WTC11 (cell line): Measurements from ENCODE around the gene STAB2. TPM values are rescaled to one million over a fixed set of nuclear protein-coding genes. Genes with fewer than 3 reads are reported as not detected.

Experiments
- ATAC-seq: fragments of 200-7000 bp; cut with Tn5 transposase; 2 replicates; pipeline ENCODE4 v1.10.0; 2021; ENCODE audit warnings: mild to moderate bottlenecking, moderate library complexity
- CTCF ChIA-PET: fragments of 300-600 bp; sonication (Branson Sonifier 250); formaldehyde crosslinking; loops from one replicate; lab custom pipeline; 2021; ENCODE audit warnings: antibody characterized with exemption; lab: Charles Lee
- POLR2A ChIA-PET: fragments of 350-600 bp; sonication (Branson Sonifier 250); formaldehyde crosslinking; loops from one replicate; lab custom pipeline; 2021; ENCODE audit warnings: antibody characterized with exemption; lab: Charles Lee
- DNase-seq: peaks from one replicate; pipeline ENCODE4 v3.0.0; 2021; ENCODE audit warnings: low spot score
- H3K27ac Mint-ChIP-seq: 2 replicates; pipeline ENCODE4 v1.8.0; 2021; ENCODE audit warnings: mixed read lengths
- H3K27me3 Mint-ChIP-seq: 2 replicates; pipeline ENCODE4 v1.8.0; 2021; ENCODE audit warnings: low read depth, mild to moderate bottlenecking, moderate library complexity, mixed read lengths
- H3K36me3 Mint-ChIP-seq: 2 replicates; pipeline ENCODE4 v1.8.0; 2021; ENCODE audit warnings: mixed read lengths
- H3K4me1 Mint-ChIP-seq: 2 replicates; pipeline ENCODE4 v1.8.0; 2022; ENCODE audit warnings: mixed read lengths
- H3K4me3 Mint-ChIP-seq: 2 replicates; pipeline ENCODE4 v1.8.0; 2021; ENCODE audit warnings: mild to moderate bottlenecking, moderate library complexity, mixed read lengths
- H3K9me3 Mint-ChIP-seq: 2 replicates; pipeline ENCODE4 v1.8.0; 2021; ENCODE audit warnings: mixed read lengths
- CDX4 ChIP-seq: fragments of 250-450 bp; sonication (Bioruptor Pico); IDR thresholded peaks from 2 replicates; pipeline ENCODE4 v1.9.0; 2021; ENCODE audit warnings: moderate library complexity, mild to moderate bottlenecking, inconsistent platforms, borderline replicate concordance
- ERG ChIP-seq: fragments of 250-450 bp; sonication (Bioruptor Pico); IDR thresholded peaks from 2 replicates; pipeline ENCODE4 v1.8.0; 2021; ENCODE audit warnings: mild to moderate bottlenecking
- ESRRA ChIP-seq: sonication (generic); formaldehyde crosslinking; IDR thresholded peaks from 2 replicates; pipeline ENCODE4 v1.8.1; 2022; ENCODE audit warnings: mild to moderate bottlenecking, missing genetic modification reagents, borderline replicate concordance
- GRHL2 ChIP-seq: fragments of 250-450 bp; sonication (Bioruptor Pico); IDR thresholded peaks from 2 replicates; pipeline ENCODE4 v1.8.0; 2022; ENCODE audit warnings: mild to moderate bottlenecking, moderate library complexity; ENCODE audit not compliant: insufficient replicate concordance, severe bottlenecking
- GTF2I ChIP-seq: fragments of 250-450 bp; sonication (Bioruptor Pico); conservative IDR thresholded peaks from 2 replicates; pipeline ENCODE4 v1.4.0; 2021; ENCODE audit warnings: mild to moderate bottlenecking
- KAT7 ChIP-seq: sonication (generic); formaldehyde crosslinking; IDR thresholded peaks from 2 replicates; pipeline ENCODE4 v1.8.1; 2023; ENCODE audit warnings: missing genetic modification reagents, mild to moderate bottlenecking, borderline replicate concordance
- MLX ChIP-seq: sonication (generic); formaldehyde crosslinking; IDR thresholded peaks from 2 replicates; pipeline ENCODE4 v1.8.1; 2023; ENCODE audit warnings: mild to moderate bottlenecking, missing genetic modification reagents, moderate library complexity
- NFE2L1 ChIP-seq: sonication (generic); formaldehyde crosslinking; IDR thresholded peaks from 2 replicates; pipeline ENCODE4 v1.8.1; 2023; ENCODE audit warnings: missing genetic modification reagents
- NFYB ChIP-seq: sonication (generic); formaldehyde crosslinking; conservative IDR thresholded peaks from 2 replicates; pipeline ENCODE4 v1.8.0; 2022; ENCODE audit warnings: low read depth, missing genetic modification reagents
- NR2C2 ChIP-seq: sonication (generic); formaldehyde crosslinking; IDR thresholded peaks from 2 replicates; pipeline ENCODE4 v1.8.0; 2022; ENCODE audit warnings: mild to moderate bottlenecking, missing genetic modification reagents
- PRRX2 ChIP-seq: fragments of 250-450 bp; sonication (Bioruptor Pico); IDR thresholded peaks from 2 replicates; pipeline ENCODE4 v1.8.0; 2021; ENCODE audit warnings: mild to moderate bottlenecking
- TEAD1 ChIP-seq: sonication (generic); formaldehyde crosslinking; IDR thresholded peaks from 2 replicates; pipeline ENCODE4 v1.8.0; 2022; ENCODE audit warnings: mild to moderate bottlenecking, missing genetic modification reagents
- USF1 ChIP-seq: sonication (generic); formaldehyde crosslinking; IDR thresholded peaks from 2 replicates; pipeline ENCODE4 v1.8.0; 2022; ENCODE audit warnings: mild to moderate bottlenecking, missing genetic modification reagents
- ZNF317 ChIP-seq: sonication (generic); formaldehyde crosslinking; IDR thresholded peaks from 2 replicates; pipeline ENCODE4 v1.8.1; 2023; ENCODE audit warnings: low read depth, mild to moderate bottlenecking, moderate library complexity, missing genetic modification reagents, borderline replicate concordance
- ZNF423 ChIP-seq: fragments of 250-450 bp; sonication (Bioruptor Pico); IDR thresholded peaks from 2 replicates; pipeline ENCODE4 v2.1.2; 2022; ENCODE audit warnings: mild to moderate bottlenecking, moderate library complexity
- ZNF532 ChIP-seq: fragments of 250-450 bp; sonication (Bioruptor Pico); IDR thresholded peaks from 2 replicates; pipeline ENCODE4 v1.9.0; 2021; ENCODE audit warnings: mild to moderate bottlenecking, borderline replicate concordance
- ZSCAN18 ChIP-seq: fragments of 250-450 bp; sonication (Bioruptor Pico); IDR thresholded peaks from 2 replicates; pipeline ENCODE4 v2.1.2; 2022; ENCODE audit warnings: mild to moderate bottlenecking, moderate library complexity
- total RNA-seq: library from RNA; stranded (reverse); gene quantifications from 3 replicates; pipeline ENCODE4 v1.2.3, GENCODE V29; 2021

The STAB2 gene
- total RNA-seq, 1 experiment from 2014 or later: 0.48 TPM

- H3K36me3 Mint-ChIP-seq: peaks cover 44% of the 10 kb centered on the region
- no peak overlapping the region for H3K4me3 Mint-ChIP-seq
- H3K27me3 Mint-ChIP-seq: no peaks in the 10 kb centered on the region
- H3K27ac Mint-ChIP-seq: no peak overlapping the region
- TF ChIP-seq TEAD1 (CRISPR knock-in tag): no peak
- no peak for TF ChIP-seq ZNF532 (CRISPR knock-in tag)
- TF ChIP-seq ESRRA (CRISPR knock-in tag): no peak
- ChIA-PET POLR2A (no interaction called here), CTCF (interaction anchor here (1.2 kb wide), 1 partner anchor 9 kb away, joined by 3 read pairs; no protein-coding TSS in a partner anchor)
- no peak for DNase-seq
- no peaks in the 10 kb centered on the region for H3K4me1 Mint-ChIP-seq
- no peaks in the 10 kb centered on the region for H3K9me3 Mint-ChIP-seq
- no peak for ATAC-seq
These were observed 193.9 kb downstream of the STAB2 start for GRCh38 chr12:103780992-103781391.

- Mint-ChIP-seq H3K27ac (no peak overlapping the region), H3K36me3 (peaks cover 35% of the 10 kb centered on the region), H3K27me3 (no peaks in the 10 kb centered on the region), H3K4me3 (no peak overlapping the region), H3K4me1 (no peaks in the 10 kb centered on the region), H3K9me3 (no peaks in the 10 kb centered on the region)
- POLR2A ChIA-PET: no interaction called here
- CTCF ChIA-PET: no interaction called here
- ATAC-seq (no peak), DNase-seq (no peak)
- TF ChIP-seq GRHL2 (CRISPR knock-in tag) (no peak), ZNF423 (CRISPR knock-in tag) (no peak), USF1 (no peak), PRRX2 (CRISPR knock-in tag) (no peak), KAT7 (CRISPR knock-in tag) (no peak), ZNF317 (CRISPR knock-in tag) (no peak), ZSCAN18 (CRISPR knock-in tag) (no peak), NFE2L1 (CRISPR knock-in tag) (no peak), ERG (no peak), CDX4 (CRISPR knock-in tag) (no peak), MLX (CRISPR knock-in tag) (no peak), NR2C2 (CRISPR knock-in tag) (no peak), GTF2I (CRISPR knock-in tag) (no peak), NFYB (CRISPR knock-in tag) (no peak)
These were observed 195.3 kb downstream of the STAB2 start for GRCh38 chr12:103782399-103782798.
